Stimulated activated CD8-positive, alpha-beta memory T cell treated with anti-CD3 and anti-CD28 coated beads, Interleukin-4, amount 100 ng/mL, for 4 hours (primary cell): Measurements from ENCODE around the gene TANC2.

ENCODE experiments used
- DNase-seq, 2 donors: peaks; one replicate each; pipeline ENCODE4 v3.0.0-alpha.2; 2020; ENCODE audit warnings: low read depth in 2 of 2, low spot score in 1 of 2

Gene TANC2

DNA sequence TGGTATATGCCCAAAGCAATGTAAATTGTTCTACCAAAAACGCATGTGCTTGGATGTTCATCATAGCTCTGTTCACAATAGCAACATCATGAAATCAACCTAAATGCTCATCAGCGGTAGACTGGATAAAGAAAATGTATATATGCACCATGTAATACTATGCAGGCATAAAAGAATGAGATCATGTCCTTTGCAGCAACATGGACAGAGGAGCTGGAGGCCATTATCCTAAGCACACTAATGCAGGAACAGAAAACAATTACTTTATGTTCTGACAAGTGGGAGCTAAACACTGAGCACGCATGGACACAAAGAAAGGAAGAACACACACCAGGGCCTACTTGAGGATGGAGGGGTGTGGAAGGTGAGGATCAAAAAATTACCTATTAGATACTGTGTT is 33.7 kb downstream of the TANC2 start:
- no peak for DNase-seq

DNA sequence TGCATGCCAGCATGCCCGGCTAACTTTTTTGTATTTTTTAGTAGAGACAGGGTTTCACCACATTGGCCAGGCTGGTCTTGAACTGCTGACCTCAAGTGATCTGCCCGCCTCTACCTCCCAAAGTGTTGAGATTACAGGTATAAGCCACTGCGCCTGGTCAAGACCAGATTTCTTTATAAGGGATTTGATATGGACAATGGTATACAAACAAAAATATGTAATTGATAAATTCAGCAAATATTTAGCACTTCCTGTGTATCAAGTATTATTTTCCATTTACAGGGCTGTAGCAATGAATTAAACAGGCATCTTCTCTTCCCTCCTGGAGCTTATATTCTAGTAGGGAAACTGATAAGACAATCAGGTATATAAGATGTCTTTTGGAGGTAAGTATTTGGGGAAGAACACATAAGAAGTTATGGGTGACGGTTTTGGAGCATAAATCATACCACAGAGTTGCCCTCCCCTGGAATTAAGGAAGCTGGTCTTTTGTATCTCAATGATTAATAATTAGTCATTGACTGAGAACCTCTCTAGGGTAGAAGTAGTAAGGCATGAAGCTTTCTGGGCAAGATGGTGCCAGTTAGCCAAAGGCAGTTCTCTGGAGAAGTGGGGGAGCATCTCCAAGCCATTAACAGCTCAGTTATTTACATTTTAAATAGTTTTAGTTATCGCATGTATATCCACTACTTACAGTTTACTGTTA is 35.8 kb downstream of the TANC2 start:
- no peak for DNase-seq

DNA sequence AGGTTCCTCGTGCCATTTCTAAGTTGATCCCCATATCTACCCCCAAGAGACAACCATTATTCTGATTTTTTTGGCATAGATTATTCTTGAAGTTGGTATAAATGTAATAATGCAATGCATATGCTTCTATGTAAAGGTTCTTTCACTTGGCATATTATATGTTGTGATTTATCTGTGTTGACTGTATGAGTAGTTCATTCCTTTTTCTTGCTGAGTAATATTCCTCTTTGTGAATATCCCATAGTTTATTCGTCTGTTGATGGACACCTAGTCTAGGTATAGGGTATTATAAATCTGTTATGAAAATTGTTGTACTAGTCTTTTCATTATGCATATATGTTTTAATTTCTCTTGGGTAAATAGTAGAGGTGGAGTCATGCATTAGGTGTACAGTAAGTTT is 36.6 kb downstream of the TANC2 start:
- no peak for DNase-seq

DNA sequence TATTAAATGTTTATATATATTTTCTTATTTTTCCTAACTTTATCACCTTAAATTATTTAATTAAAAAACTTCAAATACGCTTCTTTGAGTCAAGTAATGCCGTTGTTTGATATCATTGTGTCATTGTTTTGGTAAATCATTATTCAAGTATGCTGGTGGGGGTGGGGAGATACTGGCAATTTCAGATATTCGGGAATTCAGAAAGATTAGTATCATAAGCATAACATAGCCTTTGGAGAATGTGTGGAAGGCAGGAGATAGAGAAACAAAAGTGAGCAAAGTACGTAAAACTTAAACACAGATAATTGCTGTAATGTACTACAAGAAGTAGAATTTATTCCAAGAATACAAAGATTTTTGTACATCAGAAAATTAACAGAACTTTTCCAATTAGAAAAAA is 49.8 kb downstream of the TANC2 start:
- no peak for DNase-seq
